WTC11 (cell line): Measurements from ENCODE around the gene CPNE4.

Experiments
- AFF4 ChIP-seq: sonication (generic); formaldehyde crosslinking; IDR thresholded peaks from 2 replicates; pipeline ENCODE4 v1.8.1; 2023; ENCODE audit warnings: mild to moderate bottlenecking, missing genetic modification reagents, borderline replicate concordance
- CTCF ChIP-seq: fragments of 200-600 bp; IDR thresholded peaks from 2 replicates; pipeline ENCODE4 v1.8.0; 2022; ENCODE audit warnings: antibody characterized with exemption
- ESRRA ChIP-seq: sonication (generic); formaldehyde crosslinking; IDR thresholded peaks from 2 replicates; pipeline ENCODE4 v1.8.1; 2022; ENCODE audit warnings: mild to moderate bottlenecking, missing genetic modification reagents, borderline replicate concordance
- NFE2L1 ChIP-seq: sonication (generic); formaldehyde crosslinking; IDR thresholded peaks from 2 replicates; pipeline ENCODE4 v1.8.1; 2023; ENCODE audit warnings: missing genetic modification reagents

- no peak for TF ChIP-seq CTCF
- TF ChIP-seq NFE2L1 (CRISPR knock-in tag): no peak
- TF ChIP-seq AFF4: no peak
- TF ChIP-seq ESRRA (CRISPR knock-in tag): no peak
Measured at GRCh38 chr3:131750256-131750655, 284.6 kb downstream of the CPNE4 start.
